Calu3 (cell line): ENCODE data around the gene CCDC112. TPM values are rescaled to one million over a fixed set of nuclear protein-coding genes. Genes with fewer than 3 reads are reported as not detected.

ENCODE experiments used
- BruUV-seq: library from RNA; stranded (reverse); fragments of 400-500 nt; replicated peaks from 2 replicates; lab custom pipeline; 2021; lab: Mats Ljungman, UMichigan
- CTCF ChIA-PET: fragments of 300-600 bp; sonication (Branson Sonifier 250); formaldehyde crosslinking; loops from one replicate; lab custom pipeline; 2022; ENCODE audit warnings: antibody characterized with exemption; lab: Charles Lee
- DNase-seq: peaks from one replicate; pipeline ENCODE4 v3.0.0; 2022
- H3K27ac Mint-ChIP-seq: one replicate; pipeline ENCODE4 v1.8.0; 2022; ENCODE audit warnings: mixed read lengths; ENCODE audit not compliant: unreplicated experiment
- H3K27me3 Mint-ChIP-seq: one replicate; pipeline ENCODE4 v1.8.0; 2022; ENCODE audit warnings: mixed read lengths; ENCODE audit not compliant: unreplicated experiment
- H3K36me3 Mint-ChIP-seq: one replicate; pipeline ENCODE4 v1.8.0; 2022; ENCODE audit warnings: mild to moderate bottlenecking, moderate library complexity, mixed read lengths; ENCODE audit not compliant: insufficient read depth, unreplicated experiment
- H3K4me1 Mint-ChIP-seq: one replicate; pipeline ENCODE4 v1.8.0; 2022; ENCODE audit warnings: mild to moderate bottlenecking, low read depth, mixed read lengths; ENCODE audit not compliant: unreplicated experiment
- H3K4me3 Mint-ChIP-seq: one replicate; pipeline ENCODE4 v1.8.0; 2022; ENCODE audit warnings: mild to moderate bottlenecking, low read depth, moderate library complexity, mixed read lengths; ENCODE audit not compliant: unreplicated experiment
- H3K9me3 Mint-ChIP-seq: one replicate; pipeline ENCODE4 v1.8.0; 2022; ENCODE audit warnings: low read depth, mixed read lengths; ENCODE audit not compliant: unreplicated experiment
- intact Hi-C: fragments of 100-400 bp; cut with micrococcal nuclease; formaldehyde crosslinking; loops from one replicate; pipeline ENCODE4 v1.10.0; 2022; ENCODE audit not compliant: unreplicated experiment
- total RNA-seq: library from RNA; stranded (reverse); gene quantifications from 2 replicates; pipeline ENCODE4 v1.2.3, GENCODE V29; 2022
- TF ChIP-seq, protein P1 (sequence below): fragments of 200-600 bp; IDR thresholded peaks from one replicate; pipeline ENCODE4 v1.8.0; 2022; ENCODE audit warnings: antibody characterized with exemption; ENCODE audit not compliant: unreplicated experiment

The CCDC112 gene
- total RNA-seq, 1 experiment from 2014 or later: 11.2 TPM

DNA sequence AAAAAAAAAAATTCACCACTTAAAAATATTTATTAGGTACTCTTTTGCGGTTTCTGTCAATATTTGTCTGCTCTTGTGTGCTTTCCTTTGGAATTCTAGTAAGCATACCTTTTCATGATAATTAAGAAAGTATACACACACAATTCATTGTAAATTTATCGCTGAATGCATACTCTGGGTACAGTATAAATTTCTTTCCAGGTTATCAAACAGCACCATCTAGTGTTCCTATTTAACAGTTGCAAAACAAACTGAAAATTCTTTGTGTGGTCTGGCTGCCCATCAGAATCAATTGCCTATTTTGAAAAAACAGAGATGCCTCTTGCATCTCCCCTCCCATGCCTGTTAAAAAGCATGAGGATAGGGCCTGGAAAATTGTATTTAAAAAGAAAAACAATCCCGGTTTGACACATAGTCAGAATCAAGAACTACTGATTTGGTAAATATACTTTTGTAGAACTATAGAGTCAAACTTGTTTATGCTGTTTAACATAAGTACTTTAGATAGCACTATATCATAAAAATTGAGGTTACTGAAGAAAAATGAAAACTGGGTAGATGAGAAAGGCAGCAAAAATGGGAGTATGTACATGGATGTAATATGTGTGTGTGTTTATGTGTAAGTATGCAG is 50.0 kb downstream of the CCDC112 start:
- TF ChIP-seq, protein P1, sequence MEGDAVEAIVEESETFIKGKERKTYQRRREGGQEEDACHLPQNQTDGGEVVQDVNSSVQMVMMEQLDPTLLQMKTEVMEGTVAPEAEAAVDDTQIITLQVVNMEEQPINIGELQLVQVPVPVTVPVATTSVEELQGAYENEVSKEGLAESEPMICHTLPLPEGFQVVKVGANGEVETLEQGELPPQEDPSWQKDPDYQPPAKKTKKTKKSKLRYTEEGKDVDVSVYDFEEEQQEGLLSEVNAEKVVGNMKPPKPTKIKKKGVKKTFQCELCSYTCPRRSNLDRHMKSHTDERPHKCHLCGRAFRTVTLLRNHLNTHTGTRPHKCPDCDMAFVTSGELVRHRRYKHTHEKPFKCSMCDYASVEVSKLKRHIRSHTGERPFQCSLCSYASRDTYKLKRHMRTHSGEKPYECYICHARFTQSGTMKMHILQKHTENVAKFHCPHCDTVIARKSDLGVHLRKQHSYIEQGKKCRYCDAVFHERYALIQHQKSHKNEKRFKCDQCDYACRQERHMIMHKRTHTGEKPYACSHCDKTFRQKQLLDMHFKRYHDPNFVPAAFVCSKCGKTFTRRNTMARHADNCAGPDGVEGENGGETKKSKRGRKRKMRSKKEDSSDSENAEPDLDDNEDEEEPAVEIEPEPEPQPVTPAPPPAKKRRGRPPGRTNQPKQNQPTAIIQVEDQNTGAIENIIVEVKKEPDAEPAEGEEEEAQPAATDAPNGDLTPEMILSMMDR: peak; percentile 70
- DNase-seq: no peak
- Mint-ChIP-seq H3K4me1 (peaks cover 31% of the 10 kb centered on the region), H3K27me3 (no peaks in the 10 kb centered on the region), H3K4me3 (no peak overlapping the region), H3K27ac (no peak overlapping the region), H3K9me3 (peaks cover 6% of the 10 kb centered on the region), H3K36me3 (peaks cover 6% of the 10 kb centered on the region)
- intact Hi-C loops: loop anchor here (1.0 to 10.0 kb wide), 3 partner anchors 148 to 1634 kb away; partner anchors contain the start of gene KCNN2
- no TSS peak for BruUV-seq
- CTCF ChIA-PET: interaction anchor here (1.0 kb wide), 1 partner anchor 149 kb away, joined by 5 read pairs; no protein-coding TSS in a partner anchor

DNA sequence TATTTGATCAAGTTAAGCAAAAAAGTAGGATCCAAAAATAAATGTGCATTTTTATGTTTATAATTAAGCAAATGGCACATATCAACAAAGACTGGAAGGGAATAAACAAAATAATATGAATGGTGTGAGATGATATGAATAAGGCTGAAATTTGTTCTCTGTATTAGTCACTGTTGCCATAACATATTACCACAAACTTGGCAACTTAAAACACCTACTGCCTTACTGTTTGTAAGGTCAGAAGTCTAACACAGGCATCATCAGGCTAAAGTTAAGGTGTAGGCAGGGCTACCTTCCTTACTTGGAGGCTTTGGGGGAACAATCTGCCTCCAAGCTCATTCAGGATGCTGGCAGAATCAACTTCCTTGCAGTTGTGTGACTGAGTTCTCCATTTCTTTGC is 53.0 kb downstream of the CCDC112 start:
- no peaks in the 10 kb centered on the region for H3K27me3 Mint-ChIP-seq
- intact Hi-C loops: loop anchor here (10.0 kb wide), 1 partner anchor 879 kb away; the partner anchor contains the start of gene KCNN2
- DNase-seq: no peak
- no peaks in the 10 kb centered on the region for H3K9me3 Mint-ChIP-seq
- CTCF ChIA-PET: interaction anchor here (0.6 to 2.4 kb wide), 3 partner anchors 143 to 1652 kb away, joined by 3 to 7 read pairs (median 4); no protein-coding TSS in a partner anchor
- no TSS peak for BruUV-seq
- no peaks in the 10 kb centered on the region for H3K36me3 Mint-ChIP-seq
- H3K4me1 Mint-ChIP-seq: peaks cover 22% of the 10 kb centered on the region
- TF ChIP-seq, protein P1: no peak
- H3K4me3 Mint-ChIP-seq: no peak overlapping the region
- H3K27ac Mint-ChIP-seq: no peak overlapping the region

DNA sequence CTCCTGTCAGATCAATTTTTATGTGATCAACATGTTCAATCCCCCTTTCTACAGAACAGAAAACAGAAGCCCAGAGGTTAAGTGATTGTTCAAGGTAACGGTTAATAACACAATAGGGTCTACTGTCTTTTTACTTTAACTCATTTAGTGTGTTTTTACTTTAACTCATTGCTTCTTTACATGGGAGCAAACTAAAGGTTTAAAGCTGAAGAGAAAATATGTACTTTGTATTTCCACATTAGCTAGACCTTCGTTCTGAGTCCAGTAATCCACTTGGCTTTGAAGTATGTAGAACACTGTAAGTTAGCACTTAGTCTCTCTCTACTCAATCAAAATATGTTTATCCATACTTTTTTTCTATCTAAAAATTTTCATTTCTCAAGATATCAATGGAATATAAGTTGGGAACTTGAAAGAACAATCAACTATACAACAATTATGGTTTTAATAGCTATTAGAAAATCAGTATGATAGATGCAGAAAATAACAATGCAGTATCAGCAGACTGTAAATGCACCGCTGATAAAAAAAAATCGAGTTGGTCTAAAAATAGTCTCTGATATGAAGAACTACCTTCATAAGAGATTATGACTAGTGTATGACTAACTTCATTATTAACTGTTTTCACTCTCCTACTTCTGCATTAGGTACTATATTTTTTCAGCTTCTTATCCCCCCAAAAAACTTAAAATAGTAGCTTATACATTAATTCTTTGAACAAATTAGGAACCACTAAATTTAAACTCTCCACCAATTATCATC is 54.4 kb downstream of the CCDC112 start:
- TF ChIP-seq, protein P1: no peak
- H3K4me1 Mint-ChIP-seq: peaks cover 22% of the 10 kb centered on the region
- CTCF ChIA-PET: interaction anchor here (0.6 to 2.4 kb wide), 3 partner anchors 141 to 1847 kb away, joined by 3 to 7 read pairs (median 4); no protein-coding TSS in a partner anchor
- H3K9me3 Mint-ChIP-seq: no peaks in the 10 kb centered on the region
- no peaks in the 10 kb centered on the region for H3K36me3 Mint-ChIP-seq
- H3K27ac Mint-ChIP-seq: no peak overlapping the region
- no TSS peak for BruUV-seq
- no peak overlapping the region for H3K4me3 Mint-ChIP-seq
- DNase-seq: no peak
- H3K27me3 Mint-ChIP-seq: no peaks in the 10 kb centered on the region
- intact Hi-C loops: loop anchor here (10.0 kb wide), 1 partner anchor 877 kb away; the partner anchor contains the start of gene KCNN2

DNA sequence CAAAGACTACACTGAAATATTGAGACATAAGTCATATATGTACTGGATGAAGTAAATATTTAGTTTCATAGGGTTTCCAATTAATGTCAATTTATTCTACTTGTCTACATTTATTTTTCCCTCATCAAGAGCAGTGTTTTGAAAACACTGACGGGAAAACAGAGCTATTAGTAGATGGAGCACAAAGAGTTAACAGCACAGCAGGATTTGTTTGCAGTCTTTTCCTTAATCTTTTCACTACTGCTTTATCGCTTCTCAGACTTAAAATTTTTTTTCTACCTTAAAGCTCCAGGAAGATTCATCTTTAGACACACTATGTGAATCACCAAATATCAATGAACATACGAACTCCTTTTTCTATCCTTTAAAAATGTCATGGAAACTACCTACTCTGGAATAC is 59.4 kb downstream of the CCDC112 start:
- Mint-ChIP-seq H3K27ac (no peak overlapping the region), H3K9me3 (no peaks in the 10 kb centered on the region), H3K4me1 (peaks cover 1% of the 10 kb centered on the region), H3K36me3 (peaks cover 5% of the 10 kb centered on the region), H3K27me3 (no peaks in the 10 kb centered on the region), H3K4me3 (no peak overlapping the region)
- CTCF ChIA-PET: interaction anchor here (0.9 kb wide), 1 partner anchor 25 kb away, joined by 3 read pairs; no protein-coding TSS in a partner anchor
- TF ChIP-seq, protein P1: no peak
- intact Hi-C loops: no loop called here
- no TSS peak for BruUV-seq
- DNase-seq: no peak
